OCI-LY7 (cell line): ENCODE measurements around the gene CHM. TPM values are rescaled to one million over a fixed set of nuclear protein-coding genes. Genes with fewer than 3 reads are reported as not detected.

Source experiments
- BruUV-seq: library from RNA; stranded (reverse); fragments of 400-500 nt; replicated peaks from 2 replicates; lab custom pipeline; 2021; lab: Mats Ljungman, UMichigan
- CTCF ChIA-PET: fragments of 300-600 bp; sonication (Branson Sonifier 250); formaldehyde crosslinking; loops from one replicate; lab custom pipeline; 2022; ENCODE audit warnings: antibody characterized with exemption; ENCODE audit not compliant: unreplicated experiment; lab: Charles Lee
- POLR2A ChIA-PET: fragments of 300-600 bp; sonication (Branson Sonifier 250); formaldehyde crosslinking; loops from one replicate; lab custom pipeline; 2022; ENCODE audit warnings: antibody characterized with exemption; lab: Charles Lee
- DNase-seq: peaks from one replicate; pipeline ENCODE4 v3.0.0-alpha.2; 2015; ENCODE audit warnings: low spot score
- H2AFZ ChIP-seq: fragments of 200-600 bp; sonication (generic), shearing (Covaris generic); 2 replicates; pipeline ENCODE4 v1.6.1; 2014; ENCODE audit warnings: mild to moderate bottlenecking, antibody characterized with exemption, low read length, moderate library complexity
- H3K27ac ChIP-seq: fragments of 200-600 bp; sonication (generic); 2 replicates; pipeline ENCODE4 v1.5.1; 2014; ENCODE audit warnings: mixed run types, low read depth, mild to moderate bottlenecking, moderate library complexity, low read length, inconsistent platforms; ENCODE audit not compliant: poor library complexity, severe bottlenecking
- H3K36me3 ChIP-seq: fragments of 200-600 bp; sonication (generic); 2 replicates; pipeline ENCODE4 v1.6.1; 2014; ENCODE audit warnings: mild to moderate bottlenecking, antibody characterized with exemption, low read length, moderate library complexity, mixed read lengths; ENCODE audit not compliant: insufficient read depth
- H3K4me1 ChIP-seq: fragments of 200-600 bp; sonication (generic); 2 replicates; pipeline ENCODE4 v1.5.1; 2014; ENCODE audit warnings: mild to moderate bottlenecking, low read length; ENCODE audit not compliant: insufficient read depth, poor library complexity, severe bottlenecking
- H3K4me2 ChIP-seq: fragments of 200-600 bp; sonication (generic); 2 replicates; pipeline ENCODE4 v1.6.1; 2014; ENCODE audit warnings: mild to moderate bottlenecking, low read length
- H3K4me3 ChIP-seq: fragments of 200-600 bp; sonication (generic); 2 replicates; pipeline ENCODE4 v1.5.1; 2014; ENCODE audit warnings: mild to moderate bottlenecking, low read depth, low read length; ENCODE audit not compliant: poor library complexity, severe bottlenecking
- H3K79me2 ChIP-seq: fragments of 200-600 bp; sonication (generic); 2 replicates; pipeline ENCODE4 v1.6.1; 2016; ENCODE audit warnings: low read depth, mild to moderate bottlenecking, low read length, moderate library complexity, mixed read lengths; ENCODE audit not compliant: insufficient read depth
- H3K9me2 ChIP-seq: fragments of 200-600 bp; sonication (generic); 2 replicates; pipeline ENCODE4 v1.6.1; 2016; ENCODE audit warnings: mild to moderate bottlenecking, low read length, mixed read lengths; ENCODE audit not compliant: insufficient read depth
- H3K9me3 ChIP-seq: fragments of 200-600 bp; sonication (generic); 2 replicates; pipeline ENCODE4 v1.6.1; 2014; ENCODE audit warnings: mild to moderate bottlenecking, mixed run types, low read length, mixed read lengths
- H4K20me1 ChIP-seq: fragments of 200-600 bp; sonication (generic); 2 replicates; pipeline ENCODE4 v1.6.1; 2014; ENCODE audit warnings: mild to moderate bottlenecking, antibody characterized with exemption, low read length, moderate library complexity, mixed read lengths; ENCODE audit not compliant: insufficient read depth
- EZH2phosphoT487 ChIP-seq: fragments of 200-600 bp; sonication (generic); IDR thresholded peaks from 2 replicates; pipeline ENCODE4 v1.6.1; 2018; ENCODE audit warnings: low read depth, borderline replicate concordance, mild to moderate bottlenecking, mixed run types, antibody characterized with exemption, low read length, moderate library complexity, mixed read lengths
- intact Hi-C: fragments of 100-400 bp; cut with micrococcal nuclease; formaldehyde crosslinking; loops from one replicate; pipeline ENCODE4 v1.10.0; 2022; ENCODE audit not compliant: unreplicated experiment
- total RNA-seq, 2 experiments: library from RNA; depleted of rRNA in 1 of 2; stranded (reverse); fragments of >200 nt in 1 of 2; shearing (Covaris generic) in 1 of 2; gene quantifications; 2 replicates each; pipeline ENCODE4 v1.2.3, GENCODE V29; 2014 to 2022
- TF ChIP-seq, protein P1 (sequence below): fragments of 200-600 bp; sonication (generic); conservative IDR thresholded peaks from 2 replicates; pipeline ENCODE4 v1.5.1; 2014; ENCODE audit warnings: mild to moderate bottlenecking, antibody characterized with exemption, low read length, moderate library complexity, mixed read lengths

Gene CHM
- total RNA-seq, 2 experiments from 2014 or later = 4.8 to 15.7 TPM

DNA sequence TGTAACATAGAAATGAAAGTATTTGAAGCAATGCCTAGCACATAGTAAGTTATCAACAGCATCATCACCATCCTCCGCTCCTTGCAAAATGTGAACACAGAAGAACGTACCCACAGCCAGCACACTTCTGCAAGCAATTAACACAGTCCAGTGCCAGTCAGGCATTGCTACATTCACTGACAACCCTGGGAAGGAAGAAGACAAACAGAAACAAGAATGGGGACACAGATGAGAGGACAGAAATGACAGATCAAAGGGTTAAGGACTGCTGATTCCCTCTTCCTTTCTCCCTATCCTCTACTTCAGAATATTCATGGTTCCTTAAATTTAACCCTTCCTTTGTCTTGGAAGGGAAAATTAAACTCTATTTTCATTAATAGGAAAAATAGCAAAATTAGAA, 53.1 kb downstream of the CHM start:
- no peaks in the 10 kb centered on the region for H3K9me3 ChIP-seq
- TF ChIP-seq, protein P1, sequence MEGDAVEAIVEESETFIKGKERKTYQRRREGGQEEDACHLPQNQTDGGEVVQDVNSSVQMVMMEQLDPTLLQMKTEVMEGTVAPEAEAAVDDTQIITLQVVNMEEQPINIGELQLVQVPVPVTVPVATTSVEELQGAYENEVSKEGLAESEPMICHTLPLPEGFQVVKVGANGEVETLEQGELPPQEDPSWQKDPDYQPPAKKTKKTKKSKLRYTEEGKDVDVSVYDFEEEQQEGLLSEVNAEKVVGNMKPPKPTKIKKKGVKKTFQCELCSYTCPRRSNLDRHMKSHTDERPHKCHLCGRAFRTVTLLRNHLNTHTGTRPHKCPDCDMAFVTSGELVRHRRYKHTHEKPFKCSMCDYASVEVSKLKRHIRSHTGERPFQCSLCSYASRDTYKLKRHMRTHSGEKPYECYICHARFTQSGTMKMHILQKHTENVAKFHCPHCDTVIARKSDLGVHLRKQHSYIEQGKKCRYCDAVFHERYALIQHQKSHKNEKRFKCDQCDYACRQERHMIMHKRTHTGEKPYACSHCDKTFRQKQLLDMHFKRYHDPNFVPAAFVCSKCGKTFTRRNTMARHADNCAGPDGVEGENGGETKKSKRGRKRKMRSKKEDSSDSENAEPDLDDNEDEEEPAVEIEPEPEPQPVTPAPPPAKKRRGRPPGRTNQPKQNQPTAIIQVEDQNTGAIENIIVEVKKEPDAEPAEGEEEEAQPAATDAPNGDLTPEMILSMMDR = no peak
- TF ChIP-seq EZH2phosphoT487 = no peak
- H3K27ac ChIP-seq = no peak overlapping the region
- DNase-seq = no peak
- intact Hi-C loops = no loop called here
- no peak overlapping the region for H3K4me2 ChIP-seq
- ChIA-PET CTCF (no interaction called here), POLR2A (no interaction called here)
- no peaks in the 10 kb centered on the region for H3K4me1 ChIP-seq
- no peaks in the 10 kb centered on the region for H3K79me2 ChIP-seq
- no peaks in the 10 kb centered on the region for H4K20me1 ChIP-seq
- BruUV-seq = no TSS peak
- H3K36me3 ChIP-seq = no peaks in the 10 kb centered on the region
- no peak overlapping the region for H3K4me3 ChIP-seq
- no peak overlapping the region for H2AFZ ChIP-seq
- no peaks in the 10 kb centered on the region for H3K9me2 ChIP-seq

DNA sequence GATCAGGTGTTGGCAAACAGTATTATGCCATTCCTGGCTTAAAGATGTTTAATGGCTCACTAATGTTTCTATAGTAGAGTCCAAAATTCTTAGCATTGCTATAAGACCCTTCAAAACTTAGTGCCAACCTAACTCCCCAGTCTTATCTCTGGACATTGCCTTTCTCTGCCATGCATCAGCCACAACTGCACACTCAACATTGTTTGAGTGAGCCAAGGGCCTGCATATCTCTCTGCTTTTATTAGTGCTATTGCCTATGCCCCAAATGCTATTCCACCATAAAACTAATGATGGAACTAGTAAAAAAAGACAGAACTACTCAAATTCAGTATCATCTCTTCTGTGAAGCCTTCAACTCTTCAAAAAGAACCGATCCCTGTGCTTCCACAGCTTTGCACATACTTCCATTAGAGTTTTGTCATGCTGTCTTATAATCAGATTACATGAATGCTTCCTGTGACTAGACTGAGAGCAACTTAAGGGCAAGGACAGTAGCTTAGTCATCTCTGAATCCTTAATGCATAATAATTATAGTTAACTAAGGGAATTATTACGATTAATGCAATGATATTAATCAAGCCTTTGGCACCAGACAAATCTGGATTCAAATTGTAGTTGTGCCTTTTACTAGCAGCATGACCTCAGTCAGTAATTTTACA, 53.7 kb downstream of the CHM start:
- Histone ChIP-seq H4K20me1 (no peaks in the 10 kb centered on the region), H3K4me3 (no peak overlapping the region), H3K36me3 (no peaks in the 10 kb centered on the region), H3K4me2 (no peak overlapping the region), H3K79me2 (no peaks in the 10 kb centered on the region), H2AFZ (no peak overlapping the region), H3K27ac (no peak overlapping the region), H3K9me2 (no peaks in the 10 kb centered on the region), H3K9me3 (no peaks in the 10 kb centered on the region), H3K4me1 (no peaks in the 10 kb centered on the region)
- intact Hi-C loops = no loop called here
- CTCF ChIA-PET = no interaction called here
- no peak for DNase-seq
- TF ChIP-seq, protein P1 = no peak
- no peak for TF ChIP-seq EZH2phosphoT487
- BruUV-seq = no TSS peak
- POLR2A ChIA-PET = no interaction called here

DNA sequence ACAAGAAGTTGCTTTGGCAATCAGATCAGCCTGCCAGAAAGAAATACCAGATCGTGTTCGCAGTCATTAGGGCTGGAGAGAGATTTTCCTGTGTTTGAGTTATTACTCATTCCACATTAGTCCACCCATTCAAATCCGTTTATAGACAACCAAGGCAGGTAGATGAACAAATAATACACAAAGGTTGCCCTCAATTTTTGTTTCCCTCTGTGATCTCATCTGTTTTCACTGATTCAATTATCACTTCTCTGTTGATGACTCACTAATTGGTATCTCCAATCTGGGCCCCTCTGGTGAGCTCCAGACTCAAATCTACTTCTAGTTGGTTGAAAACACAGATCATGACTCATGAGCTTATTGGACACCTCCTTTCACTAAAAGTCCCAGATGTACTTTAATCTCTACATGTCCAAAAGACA, 54.5 kb downstream of the CHM start:
- Histone ChIP-seq H3K27ac (no peak overlapping the region), H3K79me2 (no peaks in the 10 kb centered on the region), H3K4me1 (no peaks in the 10 kb centered on the region), H2AFZ (no peak overlapping the region), H3K4me2 (no peak overlapping the region), H4K20me1 (no peaks in the 10 kb centered on the region), H3K4me3 (no peak overlapping the region), H3K9me2 (no peaks in the 10 kb centered on the region), H3K36me3 (no peaks in the 10 kb centered on the region), H3K9me3 (no peaks in the 10 kb centered on the region)
- ChIA-PET CTCF (no interaction called here), POLR2A (no interaction called here)
- no TSS peak for BruUV-seq
- no peak for TF ChIP-seq EZH2phosphoT487
- TF ChIP-seq, protein P1 = no peak
- DNase-seq = no peak
- intact Hi-C loops = no loop called here
